Lung (tissue), 12 donors: ENCODE results near the gene BANF2. TPM values are rescaled to one million over a fixed set of nuclear protein-coding genes. Genes with fewer than 3 reads are reported as not detected.

Experiments
- ATAC-seq: fragments of 200-7000 bp; cut with Tn5 transposase; one replicate; pipeline ENCODE4 v1.9.1; 2020; ENCODE audit warnings: moderate number of reproducible peaks; ENCODE audit not compliant: insufficient read depth, low FRiP score
- DNase-seq, 3 donors: peaks; one replicate each; pipeline ENCODE4 v3.0.0-alpha.2; 2013 to 2017
- H3K27ac ChIP-seq, 2 donors: one replicate each; pipeline ENCODE4 v1.5.1; 2013; ENCODE audit warnings: mild to moderate bottlenecking in 2 of 2, moderate library complexity in 2 of 2, control low read depth in 1 of 2, inconsistent platforms in 1 of 2, low read depth in 1 of 2, low read length in 1 of 2
- H3K27me3 ChIP-seq, 3 donors: one replicate each; pipeline ENCODE4 v1.5.1; 2013; ENCODE audit warnings: low read length in 2 of 3; ENCODE audit not compliant: control insufficient read depth in 3 of 3, insufficient read depth in 3 of 3
- H3K36me3 ChIP-seq, 4 donors: one replicate each; pipeline ENCODE4 v1.5.1; 2013; ENCODE audit warnings: low read length in 4 of 4, mild to moderate bottlenecking in 1 of 4, moderate library complexity in 1 of 4; ENCODE audit not compliant: control insufficient read depth in 4 of 4, insufficient read depth in 4 of 4
- H3K4me1 ChIP-seq, 5 donors: one replicate each; pipeline ENCODE4 v1.5.1; 2013; ENCODE audit warnings: low read length in 5 of 5, mild to moderate bottlenecking in 2 of 5, moderate library complexity in 1 of 5; ENCODE audit not compliant: control insufficient read depth in 5 of 5, insufficient read depth in 5 of 5
- H3K4me3 ChIP-seq: one replicate; pipeline ENCODE4 v1.5.1; 2013; ENCODE audit warnings: mild to moderate bottlenecking, control low read depth, moderate library complexity
- H3K9ac ChIP-seq, 2 donors: one replicate each; pipeline ENCODE4 v1.5.1; 2013; ENCODE audit warnings: low read length in 2 of 2, control low read depth in 1 of 2; ENCODE audit not compliant: insufficient read depth in 1 of 2
- H3K9me3 ChIP-seq, 4 donors: one replicate each; pipeline ENCODE4 v1.5.1; 2013; ENCODE audit warnings: low read length in 3 of 4, mild to moderate bottlenecking in 1 of 4, moderate library complexity in 1 of 4; ENCODE audit not compliant: control insufficient read depth in 4 of 4, insufficient read depth in 3 of 4
- CTCF ChIP-seq: IDR thresholded peaks from 2 replicates; pipeline ENCODE4 v1.5.1; 2012; ENCODE audit warnings: mild to moderate bottlenecking; ENCODE audit errors: control extremely low read depth, extremely low read depth
- WGBS, 2 donors: extraction: QIAGEN DNeasy Blood & Tissue Kit; methylation state at CpG; one replicate each; pipeline ENCODE4 v1.1.7; 2013; 5-methylcytosine and 5-hydroxymethylcytosine counted together
- polyA plus RNA-seq, 2 donors: library from polyadenylated mRNA; stranded (reverse); fragments of 200-250 nt; gene quantifications; one replicate each; pipeline ENCODE4 v1.2.1, GENCODE V29; 2013
- total RNA-seq, 2 donors: library from RNA; depleted of rRNA in 1 of 2; stranded (reverse); fragments of >200 nt in 1 of 2; gene quantifications; one replicate each; pipeline ENCODE4 v1.2.1, GENCODE V29; 2014 to 2021
- donor health status: control.
- donor health status: control.
- donor health status: Bipolar disorder and iron deficiency.
- donor health status: healthy.
- donor health status: DM: yes; HTN: yes; CAD: no.

The BANF2 gene
- total and polyA plus RNA-seq, 4 donors, result not detected

- peak overlapping the region in 1 of 2 donors; percentile 6 for H3K27ac ChIP-seq
- WGBS, 2 donors, result 79 to 87% methylated on average over 13 of the region's 13 CpGs
- DNase-seq (peak; percentile 72 to 88 (median 87)), ATAC-seq (peak; percentile 81)
- H3K4me1 ChIP-seq, result peaks cover 0 to 5% (median 0%) of the 10 kb centered on the region in 5 donors
- peaks cover 0 to 2% (median 0%) of the 10 kb centered on the region in 4 donors for H3K9me3 ChIP-seq
- H3K9ac ChIP-seq, result no peak overlapping the region
- no peaks in the 10 kb centered on the region for H3K27me3 ChIP-seq
- no peaks in the 10 kb centered on the region for H3K36me3 ChIP-seq
- H3K4me3 ChIP-seq, result no peak overlapping the region
- no peak for TF ChIP-seq CTCF
These were observed 25.5 kb downstream of the BANF2 start for GRCh38 chr20:17725094-17725835.

GRCh38 chr20:17726902-17727301, 27.1 kb downstream of the BANF2 start:
- Histone ChIP-seq H3K9ac (no peak overlapping the region), H3K4me3 (no peak overlapping the region), H3K9me3 (peaks cover 0 to 2% (median 0%) of the 10 kb centered on the region in 4 donors), H3K27ac (no peak overlapping the region), H3K4me1 (peaks cover 0 to 3% (median 0%) of the 10 kb centered on the region in 5 donors), H3K36me3 (no peaks in the 10 kb centered on the region), H3K27me3 (no peaks in the 10 kb centered on the region)
- 87 to 92% methylated on average over 4 of the region's 4 CpGs for WGBS, 2 donors
- DNase-seq, result no peak
- ATAC-seq, result no peak
- no peak for TF ChIP-seq CTCF

GRCh38 chr20:17727351-17727750, 27.6 kb downstream of the BANF2 start:
- Histone ChIP-seq H3K9me3 (peaks cover 0 to 2% (median 0%) of the 10 kb centered on the region in 4 donors), H3K36me3 (no peaks in the 10 kb centered on the region), H3K4me3 (no peak overlapping the region), H3K9ac (no peak overlapping the region), H3K4me1 (peaks cover 0 to 3% (median 0%) of the 10 kb centered on the region in 5 donors), H3K27me3 (no peaks in the 10 kb centered on the region), H3K27ac (no peak overlapping the region)
- no peak for TF ChIP-seq CTCF
- DNase-seq (no peak), ATAC-seq (no peak)
- WGBS, 2 donors, result 93 to 95% methylated on average over 10 of the region's 10 CpGs
